ENCODE data around the gene CD36.

The CD36 gene

GRCh38 chr7:80637911-80638765 is at the start of gene CD36:
Gene CD36, plus strand, starts transcription at chr7:80638642. Its CDS starts 8,099 bp downstream, at chr7:80646741.
- no peak for DNase-seq (ENCODE audit: extremely low read depth in 1 of 2, low read depth in 1 of 2)

- DNase-seq (ENCODE audit: extremely low read depth in 1 of 2, low read depth in 1 of 2), result no peak
Measured at GRCh38 chr7:80589631-80590030, 48.8 kb upstream of the CD36 start.

GRCh38 chr7:80591654-80592053 is 46.8 kb upstream of the CD36 start:
- no peak for DNase-seq (ENCODE audit: extremely low read depth in 1 of 2, low read depth in 1 of 2)

GRCh38 chr7:80593869-80594586 is 44.4 kb upstream of the CD36 start:
- DNase-seq (ENCODE audit: extremely low read depth in 1 of 2, low read depth in 1 of 2), result no peak

- no peak for DNase-seq (ENCODE audit: extremely low read depth in 1 of 2, low read depth in 1 of 2)
Measured at GRCh38 chr7:80596933-80597517, 41.4 kb upstream of the CD36 start.

- no peak for DNase-seq (ENCODE audit: extremely low read depth in 1 of 2, low read depth in 1 of 2)
Measured at GRCh38 chr7:80597875-80598274, 40.6 kb upstream of the CD36 start.

GRCh38 chr7:80600046-80600445 is 38.4 kb upstream of the CD36 start:
- DNase-seq (ENCODE audit: extremely low read depth in 1 of 2, low read depth in 1 of 2), result no peak

GRCh38 chr7:80601999-80602398 is 36.4 kb upstream of the CD36 start:
- DNase-seq (ENCODE audit: extremely low read depth in 1 of 2, low read depth in 1 of 2), result no peak

- DNase-seq (ENCODE audit: extremely low read depth in 1 of 2, low read depth in 1 of 2), result no peak
Measured at GRCh38 chr7:80603940-80604339, 34.5 kb upstream of the CD36 start.

GRCh38 chr7:80604436-80604835 is 34.0 kb upstream of the CD36 start:
- DNase-seq (ENCODE audit: extremely low read depth in 1 of 2, low read depth in 1 of 2), result no peak

- DNase-seq (ENCODE audit: extremely low read depth in 1 of 2, low read depth in 1 of 2), result no peak
Measured at GRCh38 chr7:80607136-80607535, 31.3 kb upstream of the CD36 start.

GRCh38 chr7:80608336-80608735 is 30.1 kb upstream of the CD36 start:
- no peak for DNase-seq (ENCODE audit: extremely low read depth in 1 of 2, low read depth in 1 of 2)

GRCh38 chr7:80609751-80610150 is 28.7 kb upstream of the CD36 start:
- DNase-seq (ENCODE audit: extremely low read depth in 1 of 2, low read depth in 1 of 2), result no peak

- no peak for DNase-seq (ENCODE audit: extremely low read depth in 1 of 2, low read depth in 1 of 2)
Measured at GRCh38 chr7:80611353-80611752, 27.1 kb upstream of the CD36 start.

GRCh38 chr7:80611779-80612178 is 26.7 kb upstream of the CD36 start:
- no peak for DNase-seq (ENCODE audit: extremely low read depth in 1 of 2, low read depth in 1 of 2)

- no peak for DNase-seq (ENCODE audit: extremely low read depth in 1 of 2, low read depth in 1 of 2)
Measured at GRCh38 chr7:80612880-80613279, 25.6 kb upstream of the CD36 start.

GRCh38 chr7:80613519-80613918 is 24.9 kb upstream of the CD36 start:
- DNase-seq (ENCODE audit: extremely low read depth in 1 of 2, low read depth in 1 of 2), result no peak

GRCh38 chr7:80614851-80615271 is 23.6 kb upstream of the CD36 start:
- no peak for DNase-seq (ENCODE audit: extremely low read depth in 1 of 2, low read depth in 1 of 2)

- DNase-seq (ENCODE audit: extremely low read depth in 1 of 2, low read depth in 1 of 2), result no peak
Measured at GRCh38 chr7:80618096-80618495, 20.3 kb upstream of the CD36 start.

GRCh38 chr7:80619741-80620140 is 18.7 kb upstream of the CD36 start:
- DNase-seq (ENCODE audit: extremely low read depth in 1 of 2, low read depth in 1 of 2), result no peak

- no peak for DNase-seq (ENCODE audit: extremely low read depth in 1 of 2, low read depth in 1 of 2)
Measured at GRCh38 chr7:80622541-80622940, 15.9 kb upstream of the CD36 start.

Measured in stimulated activated CD8-positive, alpha-beta memory T cell treated with anti-CD3 and anti-CD28 coated beads, Interleukin-7, amount 100 ng/mL, for 48 hours (primary cell).